ENCODE measurements around the gene FHIT. TPM values are rescaled to one million over a fixed set of nuclear protein-coding genes. Genes with fewer than 3 reads are reported as not detected.

The FHIT gene
- total RNA-seq, 1 donor from 2014 or later, result 16.1 TPM

- Mint-ChIP-seq H3K27ac (no peak overlapping the region), H3K4me3 (ENCODE audit: low read depth) (no peak overlapping the region), H3K9me3 (ENCODE audit: low read depth) (no peaks in the 10 kb centered on the region), H3K4me1 (ENCODE audit: low read depth) (peaks cover 6% of the 10 kb centered on the region), H3K36me3 (ENCODE audit: insufficient read depth) (no peaks in the 10 kb centered on the region), H3K27me3 (no peaks in the 10 kb centered on the region)
- no peak for TF ChIP-seq CTCF (IDR thresholded peaks at IDR 0.05; ENCODE audit: unreplicated experiment)
- DNase-seq (ENCODE audit: low spot score, unreplicated experiment), result no peak
Observed at GRCh38 chr3:60220768-60221167, 1030.5 kb downstream of the FHIT start.

GRCh38 chr3:60219501-60219900 lies 1031.8 kb downstream of the FHIT start:
- H3K36me3 Mint-ChIP-seq (ENCODE audit: insufficient read depth), result no peaks in the 10 kb centered on the region
- H3K27me3 Mint-ChIP-seq, result no peaks in the 10 kb centered on the region
- H3K4me3 Mint-ChIP-seq (ENCODE audit: low read depth), result no peak overlapping the region
- TF ChIP-seq CTCF (IDR thresholded peaks at IDR 0.05; ENCODE audit: unreplicated experiment), result no peak
- no peak for DNase-seq (ENCODE audit: low spot score, unreplicated experiment)
- H3K9me3 Mint-ChIP-seq (ENCODE audit: low read depth), result no peaks in the 10 kb centered on the region
- H3K27ac Mint-ChIP-seq, result no peak overlapping the region
- peaks cover 7% of the 10 kb centered on the region for H3K4me1 Mint-ChIP-seq (ENCODE audit: low read depth)

GRCh38 chr3:60217156-60217911 lies 1033.9 kb downstream of the FHIT start:
- Mint-ChIP-seq H3K9me3 (ENCODE audit: low read depth) (no peaks in the 10 kb centered on the region), H3K27me3 (no peaks in the 10 kb centered on the region), H3K4me1 (ENCODE audit: low read depth) (peaks cover 7% of the 10 kb centered on the region), H3K4me3 (ENCODE audit: low read depth) (no peak overlapping the region), H3K36me3 (ENCODE audit: insufficient read depth) (no peaks in the 10 kb centered on the region), H3K27ac (no peak overlapping the region)
- TF ChIP-seq CTCF (IDR thresholded peaks at IDR 0.05; ENCODE audit: unreplicated experiment), result no peak
- no peak for DNase-seq (ENCODE audit: low spot score, unreplicated experiment)

DNA sequence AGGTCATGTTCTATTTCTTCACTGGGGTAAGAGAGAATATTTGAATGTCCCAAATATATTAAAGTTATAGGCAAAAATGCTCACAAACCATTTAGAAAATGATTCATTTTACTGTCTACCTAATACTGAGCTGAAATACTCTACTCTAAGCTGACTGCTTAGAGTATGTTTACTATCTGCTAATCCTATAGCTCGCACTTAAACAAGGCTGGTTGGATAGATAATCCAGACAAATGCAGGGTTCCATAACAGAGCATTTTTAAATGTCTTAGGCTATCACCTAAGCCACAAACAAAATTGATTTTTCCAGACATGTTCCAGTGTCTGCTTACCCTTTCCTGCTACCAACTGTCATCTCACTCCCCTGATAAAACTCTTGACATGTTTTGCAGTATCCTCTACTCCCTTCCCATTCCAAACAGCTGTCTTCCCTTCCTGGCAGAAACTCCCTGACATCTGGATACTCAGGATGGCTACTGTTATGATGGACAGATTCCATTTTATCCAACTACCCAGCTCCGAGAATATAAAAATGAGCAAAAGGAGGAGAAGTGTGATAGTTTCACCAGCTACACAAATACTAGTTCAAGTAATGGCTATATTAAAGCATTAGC lies 1034.7 kb downstream of the FHIT start:
- DNase-seq (ENCODE audit: low spot score, unreplicated experiment), result no peak
- Mint-ChIP-seq H3K4me1 (ENCODE audit: low read depth) (peaks cover 7% of the 10 kb centered on the region), H3K27me3 (no peaks in the 10 kb centered on the region), H3K9me3 (ENCODE audit: low read depth) (no peaks in the 10 kb centered on the region), H3K36me3 (ENCODE audit: insufficient read depth) (no peaks in the 10 kb centered on the region), H3K27ac (no peak overlapping the region), H3K4me3 (ENCODE audit: low read depth) (no peak overlapping the region)
- no peak for TF ChIP-seq CTCF (IDR thresholded peaks at IDR 0.05; ENCODE audit: unreplicated experiment)

- H3K27me3 Mint-ChIP-seq, result no peaks in the 10 kb centered on the region
- H3K27ac Mint-ChIP-seq, result no peak overlapping the region
- DNase-seq (ENCODE audit: low spot score, unreplicated experiment), result no peak
- no peaks in the 10 kb centered on the region for H3K9me3 Mint-ChIP-seq (ENCODE audit: low read depth)
- H3K4me1 Mint-ChIP-seq (ENCODE audit: low read depth), result peaks cover 7% of the 10 kb centered on the region
- H3K4me3 Mint-ChIP-seq (ENCODE audit: low read depth), result no peak overlapping the region
- no peaks in the 10 kb centered on the region for H3K36me3 Mint-ChIP-seq (ENCODE audit: insufficient read depth)
- TF ChIP-seq CTCF (IDR thresholded peaks at IDR 0.05; ENCODE audit: unreplicated experiment), result no peak
Observed at GRCh38 chr3:60215946-60216345, 1035.3 kb downstream of the FHIT start.
